Glomerular endothelial cell (primary cell): Measurements from ENCODE around the gene ATP8A2. TPM values are rescaled to one million over a fixed set of nuclear protein-coding genes. Genes with fewer than 3 reads are reported as not detected.
"Not testable (repeated sequence)": the region's sequence is repeated elsewhere in the genome, so short reads cannot be mapped to it uniquely, and the experiment has no call there.

Experiments
- DNase-seq: peaks from one replicate; pipeline ENCODE4 v3.0.0-alpha.2; 2011; ENCODE audit warnings: low read depth, low spot score; ENCODE audit errors: extremely low read depth
- total RNA-seq: library from RNA; depleted of rRNA; stranded (reverse); fragments of >200 nt; gene quantifications from 2 replicates; pipeline ENCODE4 v1.2.3, GENCODE V29; 2015

The ATP8A2 gene
- total RNA-seq, 1 donor from 2014 or later, result 0.12 TPM

DNA sequence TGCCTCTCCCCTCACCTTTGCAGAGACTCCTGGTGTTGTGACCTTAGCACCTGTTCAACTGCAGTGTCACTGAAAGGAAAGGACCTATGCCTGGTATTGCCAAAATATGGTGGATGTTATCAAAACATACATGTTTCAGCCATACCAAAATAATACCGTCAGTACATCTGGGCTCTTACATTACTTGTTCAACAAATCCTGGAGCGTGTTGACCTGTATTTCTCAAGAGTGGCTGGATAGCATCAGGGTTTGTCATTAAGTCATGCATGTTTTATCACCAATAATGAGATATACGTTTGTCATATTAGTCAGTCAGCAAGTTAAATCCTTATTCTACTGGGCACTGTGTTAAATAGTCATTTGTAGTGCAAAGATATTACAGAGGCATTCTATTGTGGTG, 389.3 kb downstream of the ATP8A2 start:
- DNase-seq, result no peak

DNA sequence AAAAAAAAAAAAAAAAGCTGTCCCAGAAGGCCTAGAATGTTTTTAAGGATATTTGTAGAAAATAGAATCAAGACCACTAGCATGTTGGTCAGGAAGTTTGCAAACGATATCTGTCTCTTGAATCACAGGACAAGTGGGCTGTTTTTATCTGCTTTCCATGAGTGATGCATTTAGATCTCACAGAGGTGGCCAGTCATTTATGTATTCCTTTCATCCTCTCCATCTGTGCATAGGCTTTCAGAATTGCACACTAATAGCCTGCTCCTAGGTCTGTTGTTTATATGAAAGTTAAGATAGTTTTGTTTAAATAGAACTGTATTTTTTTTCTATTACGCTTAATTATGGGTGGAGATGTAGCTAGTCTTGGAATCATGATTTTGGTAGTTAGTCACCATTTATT, 390.5 kb downstream of the ATP8A2 start:
- DNase-seq, result no peak

DNA sequence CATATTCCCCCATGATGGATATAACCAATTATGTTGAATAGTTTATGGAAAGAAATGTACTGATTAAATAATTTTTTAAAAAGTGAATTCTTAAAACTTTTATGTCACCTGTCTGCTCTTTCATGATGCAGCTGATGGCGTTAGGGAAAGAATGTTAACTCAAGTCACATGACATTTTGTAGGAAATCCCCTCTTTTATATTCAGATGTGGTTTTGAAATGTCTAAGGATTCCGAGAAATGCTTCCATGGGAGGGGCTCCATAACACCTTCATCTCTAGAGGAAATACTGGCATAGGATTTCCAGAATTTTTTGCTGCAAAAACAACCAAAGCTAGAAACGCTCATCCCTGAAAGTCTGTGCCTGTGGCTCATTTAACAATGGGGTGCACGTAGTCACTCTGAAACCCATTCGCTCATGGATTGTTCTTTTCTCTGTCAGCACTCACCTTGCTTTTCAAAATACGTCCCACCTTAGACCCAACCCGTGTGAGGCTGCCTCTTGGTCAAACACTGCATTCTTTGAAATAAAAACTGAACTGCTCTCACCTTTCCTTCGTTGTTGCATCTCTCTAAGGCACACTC, 391.1 kb downstream of the ATP8A2 start:
- no peak for DNase-seq

DNA sequence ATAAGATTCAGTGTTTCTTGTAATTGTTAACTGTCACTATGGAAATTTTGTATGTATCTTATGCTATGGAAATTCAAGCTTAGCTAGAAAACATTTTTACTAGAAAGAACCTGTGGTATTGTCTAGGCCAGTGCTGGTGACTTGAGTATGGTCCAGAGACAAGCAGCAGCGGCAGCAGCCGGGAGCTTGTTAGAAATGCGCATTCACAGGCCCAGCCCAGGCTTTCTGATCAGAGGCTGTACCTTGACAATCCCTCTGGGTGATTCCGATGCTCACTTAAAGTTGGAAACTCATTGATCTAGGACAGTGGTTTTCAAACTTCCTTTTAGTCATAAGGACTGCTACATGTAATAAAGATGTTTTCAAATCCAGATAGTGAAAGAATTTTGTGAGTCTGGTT, 392.6 kb downstream of the ATP8A2 start:
- DNase-seq, result no peak

DNA sequence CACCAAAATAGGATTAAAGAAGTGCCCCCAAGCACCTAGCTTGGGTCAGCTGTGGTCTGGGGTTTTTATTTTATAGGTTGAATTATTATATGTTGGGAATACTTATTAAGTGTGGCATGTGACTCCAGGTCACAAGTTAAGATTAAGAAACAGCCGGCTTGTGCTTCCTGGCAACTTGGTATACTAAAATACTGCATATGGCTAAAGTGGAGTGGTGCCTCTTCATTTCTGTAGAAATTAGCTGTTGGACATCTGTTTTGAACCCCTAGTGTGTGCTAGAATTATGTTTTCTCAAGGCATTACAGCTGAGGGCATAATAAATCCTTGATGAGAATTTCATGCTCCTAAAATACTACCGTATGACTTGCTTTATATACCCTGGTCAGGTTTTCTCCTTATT, 393.5 kb downstream of the ATP8A2 start:
- DNase-seq, result no peak

DNA sequence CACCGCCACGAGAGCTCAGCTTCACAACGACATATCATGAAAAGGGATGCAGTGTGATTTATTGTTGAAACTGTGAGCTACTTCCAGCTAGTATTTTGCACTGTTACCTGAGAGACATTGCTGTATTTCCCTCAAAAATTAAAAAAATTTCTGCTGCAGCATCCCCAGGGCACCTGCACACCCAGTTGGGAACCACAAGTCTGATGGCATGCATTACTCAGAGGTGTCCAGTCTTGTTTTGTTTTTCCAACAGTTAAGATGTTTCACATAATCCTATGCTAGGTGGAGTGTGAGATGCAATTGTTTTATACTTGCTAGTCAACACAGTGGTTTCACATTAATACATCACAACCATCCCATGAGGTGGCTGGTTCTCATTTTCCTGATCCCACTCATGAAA, 394.8 kb downstream of the ATP8A2 start:
- DNase-seq, result no peak

DNA sequence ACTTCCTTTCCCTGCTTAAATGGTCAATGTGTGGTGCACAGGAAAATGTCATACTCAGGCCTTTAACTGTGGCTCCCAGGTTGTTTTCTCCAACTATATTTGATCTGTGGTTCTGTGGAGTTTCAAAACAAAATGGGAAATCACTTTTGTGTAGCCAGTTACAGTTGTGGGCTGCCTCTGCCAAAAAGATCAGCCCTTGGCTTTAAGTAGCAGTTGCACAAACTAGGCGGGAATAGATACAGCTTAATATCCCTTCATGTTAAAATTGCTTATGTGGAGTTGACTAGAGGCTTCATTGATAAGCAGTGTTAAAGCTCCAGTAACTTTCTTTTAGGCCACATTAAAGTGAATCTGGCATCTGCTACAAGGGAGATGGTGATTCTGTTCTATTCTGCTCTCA, 395.2 kb downstream of the ATP8A2 start:
- no peak for DNase-seq

DNA sequence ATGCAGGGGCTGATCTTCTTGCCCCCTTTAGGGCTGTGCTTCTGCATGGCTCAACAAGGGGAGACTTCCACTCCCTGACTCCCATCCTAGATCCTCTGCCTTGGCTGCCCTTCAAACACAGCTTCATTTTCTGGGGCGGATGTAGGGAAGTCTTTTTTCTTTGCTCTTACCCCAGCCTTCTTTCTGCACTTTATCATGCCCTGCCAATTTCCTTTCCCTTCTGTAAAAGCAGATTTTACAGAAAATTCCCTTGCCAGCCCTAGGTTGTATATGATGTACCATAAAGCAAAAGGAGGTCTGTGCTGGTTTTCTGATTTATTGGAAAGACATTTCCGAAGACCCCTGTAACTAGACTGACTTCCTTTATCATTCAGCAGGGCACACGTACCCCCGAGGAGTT, 396.6 kb downstream of the ATP8A2 start:
- no peak for DNase-seq

DNA sequence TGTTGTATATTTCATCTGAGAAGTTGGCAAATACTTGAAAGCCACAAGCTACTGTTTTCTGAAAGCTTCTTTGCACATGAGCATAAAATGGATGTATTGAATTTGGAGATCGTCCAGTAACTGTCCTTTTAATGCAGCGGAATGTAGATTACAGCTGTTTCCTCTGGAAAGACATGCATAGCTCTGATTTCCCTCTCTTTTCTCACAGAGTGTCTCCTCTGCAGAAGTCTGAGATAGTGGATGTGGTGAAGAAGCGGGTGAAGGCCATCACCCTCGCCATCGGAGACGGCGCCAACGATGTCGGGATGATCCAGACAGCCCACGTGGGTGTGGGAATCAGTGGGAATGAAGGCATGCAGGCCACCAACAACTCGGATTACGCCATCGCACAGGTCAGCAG, 397.1 kb downstream of the ATP8A2 start:
- DNase-seq, result no peak

DNA sequence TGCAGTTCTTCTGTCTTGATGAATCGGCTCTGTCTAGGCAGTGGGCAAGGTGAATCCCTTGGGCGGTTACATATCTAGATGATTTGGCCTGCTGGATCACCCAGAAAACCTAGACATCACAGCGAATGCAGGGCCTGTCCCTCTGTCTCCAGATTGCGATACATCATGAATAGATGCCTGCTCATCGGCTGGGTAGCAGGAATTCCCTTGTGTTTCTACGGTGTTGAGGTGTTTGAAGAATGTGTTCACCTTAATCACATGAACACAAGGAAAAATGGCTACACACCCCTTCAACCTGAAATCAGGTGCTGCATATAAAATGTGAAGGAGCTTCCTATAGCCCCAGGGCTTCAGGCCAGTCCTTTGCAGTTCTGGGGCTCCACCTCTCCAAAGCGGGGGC, 398.8 kb downstream of the ATP8A2 start:
- DNase-seq, result no peak

DNA sequence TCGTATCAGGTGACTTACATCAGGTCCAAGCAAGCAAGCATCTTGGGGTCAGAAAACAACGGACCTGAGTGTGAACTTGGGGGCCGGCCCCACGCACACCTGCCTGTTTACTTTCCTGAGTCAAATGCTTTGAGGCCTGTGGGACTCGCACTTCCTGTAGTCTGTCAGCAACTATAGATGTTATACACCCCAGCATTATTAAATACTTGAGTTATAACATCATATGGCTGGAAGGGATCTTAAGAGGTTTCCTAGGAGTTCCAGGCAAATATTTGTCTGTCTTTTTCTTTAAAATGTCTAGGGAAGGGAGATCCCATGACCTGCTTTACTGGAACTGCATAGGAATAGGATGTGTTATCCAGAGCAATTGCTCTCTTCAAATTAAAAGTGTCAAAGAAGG, 399.4 kb downstream of the ATP8A2 start:
- DNase-seq, result no peak

DNA sequence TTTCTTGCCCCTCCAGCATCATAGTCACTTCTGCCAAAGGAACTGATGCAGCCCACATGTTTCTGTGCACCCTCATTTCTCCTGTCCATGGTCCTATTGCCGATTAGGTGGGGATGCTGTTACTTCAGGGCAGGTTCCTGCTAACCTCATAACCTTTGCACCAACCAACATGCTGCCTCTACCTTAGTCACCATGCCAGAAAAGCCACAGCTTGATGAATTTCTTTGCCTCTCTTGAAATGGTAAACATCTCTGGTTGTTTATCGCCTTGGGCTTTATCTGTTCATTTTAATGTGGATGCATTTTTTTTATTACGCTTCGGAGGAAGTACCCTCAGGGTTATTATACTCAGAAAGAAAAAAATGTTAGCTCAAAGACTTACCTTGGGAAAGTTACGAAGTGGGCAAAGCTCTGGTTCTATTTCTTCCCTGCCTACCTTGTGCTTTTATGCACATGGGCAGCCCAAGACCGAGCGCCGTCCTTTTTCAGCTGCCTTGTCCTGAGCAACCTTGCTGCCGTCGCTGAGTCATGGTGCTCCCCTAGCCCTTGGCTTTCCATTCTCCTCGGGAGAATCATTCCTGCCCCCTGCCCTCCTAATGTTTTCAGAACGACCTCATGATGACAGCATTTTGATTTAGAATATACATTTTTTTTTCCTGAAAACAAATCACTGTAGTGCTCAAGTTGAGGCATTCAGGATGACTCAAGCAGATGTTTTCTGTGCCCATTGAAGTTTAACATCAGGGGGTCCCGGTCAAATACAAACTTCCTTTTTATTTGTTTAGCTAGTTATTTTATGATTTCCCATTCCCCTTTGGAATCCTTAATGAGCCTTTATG, 400.1 kb downstream of the ATP8A2 start:
- DNase-seq, result no peak

DNA sequence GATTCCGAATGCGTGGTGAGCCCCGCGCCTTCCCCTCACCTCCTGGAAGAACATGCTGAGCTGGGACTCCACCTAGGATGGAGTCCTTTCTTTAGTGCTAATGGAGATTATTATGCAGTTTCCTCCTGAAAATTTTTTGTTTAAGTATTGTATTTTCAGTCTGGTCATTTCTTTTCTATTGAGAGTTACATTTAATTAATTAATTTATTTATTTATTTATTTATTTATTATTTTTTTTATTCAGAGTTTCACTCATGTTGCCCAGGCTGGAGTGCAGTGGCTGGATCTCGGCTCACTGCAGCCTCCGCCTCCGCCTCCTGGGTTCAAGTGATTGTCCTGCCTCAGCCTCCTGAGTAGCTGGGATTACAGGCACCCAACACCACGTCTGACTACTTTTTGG, 400.8 kb downstream of the ATP8A2 start:
- DNase-seq, result not testable (repeated sequence)

DNA sequence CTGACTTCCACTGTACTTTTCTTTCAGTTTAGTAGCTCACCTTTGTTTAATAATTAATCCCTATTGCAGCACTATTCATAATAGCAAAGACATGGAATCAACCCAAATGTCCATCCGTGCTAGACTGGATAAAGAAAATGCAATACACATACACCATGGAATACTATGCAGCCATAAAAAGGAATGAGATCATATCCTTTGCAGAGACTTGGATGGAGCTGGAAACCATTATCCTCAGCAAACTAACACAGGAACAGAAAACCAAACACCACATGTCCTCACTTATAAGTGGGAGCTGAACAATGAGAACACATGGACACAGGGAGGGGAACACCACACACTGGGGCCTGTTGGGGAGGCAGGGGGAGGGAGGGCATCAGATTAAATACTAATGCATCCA, 402.3 kb downstream of the ATP8A2 start:
- not testable (repeated sequence) for DNase-seq

DNA sequence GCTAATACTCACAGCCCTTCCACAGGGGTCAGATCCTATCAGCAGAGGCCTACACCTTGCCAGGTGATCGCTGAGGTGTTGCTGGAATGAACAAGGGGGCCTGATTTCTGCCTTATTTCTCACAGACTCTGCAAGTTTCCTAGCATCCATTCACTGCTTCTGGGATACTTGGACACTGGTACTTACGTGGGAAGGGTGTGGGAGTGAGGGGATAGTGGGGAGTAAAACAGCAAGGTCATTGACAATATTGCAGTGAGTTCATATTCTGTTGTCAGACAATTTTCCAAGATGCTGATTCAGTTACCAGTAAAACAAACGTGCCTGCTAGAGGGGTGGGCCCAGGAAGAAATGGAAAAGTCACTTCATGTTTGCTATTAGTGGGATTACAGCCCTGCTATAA, 403.5 kb downstream of the ATP8A2 start:
- no peak for DNase-seq

DNA sequence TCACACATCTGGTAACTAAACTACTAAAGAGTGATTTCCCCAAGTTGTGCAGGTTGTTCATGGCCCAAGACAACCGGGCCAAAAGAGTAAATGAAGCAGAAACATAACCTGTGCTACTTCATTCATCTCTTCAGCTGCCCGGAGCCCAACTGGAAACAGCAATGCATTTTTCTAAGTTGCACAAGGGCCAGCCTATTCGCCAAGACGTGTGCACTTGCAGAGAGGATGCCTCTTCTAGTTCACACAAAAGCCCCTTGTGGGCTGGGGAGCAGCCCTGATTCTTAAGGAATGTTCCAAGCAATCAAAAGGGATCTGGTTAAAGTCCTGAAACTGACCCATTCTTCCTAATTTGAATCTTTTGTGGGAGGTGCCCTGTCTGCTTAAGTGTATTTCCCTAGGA, 404.2 kb downstream of the ATP8A2 start:
- no peak for DNase-seq

DNA sequence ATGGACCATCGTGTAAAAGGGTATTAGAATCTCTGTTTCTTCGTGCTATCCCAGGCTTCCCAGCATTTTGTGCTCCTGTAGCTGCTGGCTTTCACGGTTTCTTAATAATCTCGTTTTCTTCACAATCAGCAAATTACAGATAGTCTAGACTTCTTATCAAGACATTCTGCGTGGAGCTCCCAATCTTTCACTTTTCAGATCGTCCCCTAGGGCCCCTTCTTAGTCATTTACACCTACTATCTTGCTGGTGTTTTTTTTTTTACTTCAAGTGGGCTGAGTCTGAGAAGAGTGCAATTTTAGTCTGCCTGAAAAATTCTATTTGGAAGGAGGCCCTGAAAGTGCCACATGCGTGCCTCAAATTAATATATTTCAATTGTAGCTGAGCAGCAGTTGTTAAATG, 404.9 kb downstream of the ATP8A2 start:
- DNase-seq, result no peak

DNA sequence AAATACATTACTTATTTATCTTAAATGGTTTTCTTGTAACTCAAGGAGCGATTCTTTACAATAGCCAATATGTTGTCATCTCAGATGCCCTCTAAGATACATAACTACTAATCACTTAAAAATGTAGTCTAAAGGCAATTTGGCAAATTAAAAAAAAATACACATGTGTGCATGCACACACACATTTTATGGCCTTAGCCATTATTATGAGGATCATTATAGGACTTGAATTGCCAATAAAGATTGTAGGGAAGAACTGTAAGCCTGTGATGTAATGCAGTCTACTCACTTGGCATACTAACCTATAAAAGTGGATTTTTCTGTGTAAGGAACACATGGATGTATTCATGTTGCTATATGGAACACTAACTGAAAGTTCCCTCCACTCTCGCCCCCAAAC, 405.7 kb downstream of the ATP8A2 start:
- no peak for DNase-seq

DNA sequence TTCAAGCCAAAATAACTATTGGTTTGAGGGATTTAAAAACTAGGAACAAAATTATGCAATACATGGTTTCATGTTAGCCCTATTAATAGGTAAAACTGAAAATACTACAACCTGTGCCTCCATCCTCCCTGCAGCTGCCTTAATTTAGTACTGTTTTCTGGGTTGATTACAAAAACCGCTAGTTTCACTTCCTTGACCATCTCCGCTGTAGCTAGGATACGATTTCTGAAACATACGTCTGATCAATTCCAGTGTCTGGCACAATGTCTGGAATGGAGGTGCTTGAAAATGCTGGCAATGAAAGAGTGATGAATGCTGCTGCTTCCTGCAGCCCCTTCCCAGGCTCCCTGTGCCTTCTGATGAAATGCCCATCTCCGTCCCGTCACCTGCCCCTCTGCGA, 406.6 kb downstream of the ATP8A2 start:
- no peak for DNase-seq

DNA sequence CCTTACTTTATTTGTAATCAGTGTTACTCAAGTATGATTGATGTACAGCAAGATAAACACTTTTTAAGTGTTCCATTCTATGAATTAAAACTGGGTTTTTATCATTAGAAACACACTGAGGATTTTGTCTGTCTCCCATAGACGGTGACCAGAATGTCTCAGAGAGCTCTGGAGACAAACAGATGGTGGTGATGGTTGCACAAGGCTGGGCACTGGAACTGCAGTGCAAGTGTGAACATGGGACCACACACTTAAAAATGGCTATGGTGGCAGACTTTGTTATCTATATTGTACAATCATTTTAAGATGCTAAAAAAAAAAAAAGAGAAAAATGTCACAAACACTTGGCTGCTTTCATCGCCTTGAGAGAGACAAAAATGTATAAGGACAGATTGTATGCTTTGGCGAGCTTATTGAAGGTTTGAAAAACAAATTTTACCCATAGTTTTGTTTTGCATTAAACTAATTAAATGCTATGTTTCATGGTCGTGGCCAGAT, 407.1 kb downstream of the ATP8A2 start:
- DNase-seq, result no peak

DNA sequence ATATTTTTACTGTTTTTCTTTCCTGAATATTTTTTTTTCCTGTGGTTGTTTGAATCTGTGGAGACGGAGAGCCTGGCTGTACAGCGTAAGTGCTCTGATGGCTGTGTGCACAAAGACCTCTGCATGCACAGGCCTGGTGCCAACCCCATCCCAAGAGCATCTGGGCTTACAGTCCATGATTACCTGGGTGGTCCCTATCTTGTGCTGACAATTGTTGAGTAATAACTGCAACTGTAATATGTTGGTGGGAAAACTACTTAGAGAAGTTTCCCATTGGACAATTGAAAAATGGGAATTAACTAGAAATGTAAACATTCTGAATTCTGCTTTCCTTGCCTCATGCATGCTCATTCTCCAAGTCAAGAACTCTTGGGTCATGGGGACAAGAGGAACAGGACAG, 411.3 kb downstream of the ATP8A2 start:
- DNase-seq, result no peak

DNA sequence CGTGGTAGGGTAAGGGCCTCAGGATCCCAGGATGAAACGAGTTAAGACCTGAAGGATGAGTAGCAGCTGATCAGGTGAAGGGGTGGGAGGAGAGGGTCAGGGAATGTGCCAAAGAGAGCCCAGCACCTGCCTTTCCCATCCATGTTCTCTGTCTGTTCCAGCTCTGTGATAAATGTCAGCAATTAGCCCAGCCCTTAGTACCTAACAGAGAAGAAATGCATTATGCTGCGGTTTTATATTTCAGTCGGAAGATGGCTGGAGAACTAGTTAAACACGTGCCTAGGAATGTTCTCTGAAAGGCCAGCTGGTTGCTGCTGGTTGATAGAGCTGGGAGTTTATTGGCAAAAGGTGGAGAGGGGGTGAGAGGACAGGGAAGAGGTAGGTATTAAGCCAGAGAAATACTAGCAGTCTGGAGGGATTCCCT, 411.8 kb downstream of the ATP8A2 start:
- DNase-seq, result no peak
